Medulla oblongata (tissue), 1 donor: ENCODE measurements around the gene TRAF5.
"Not testable (repeated sequence)": the region's sequence is repeated elsewhere in the genome, so short reads cannot be mapped to it uniquely, and the experiment has no call there.

Source experiments
- DNase-seq: peaks from one replicate; pipeline ENCODE4 v3.0.0-alpha.2; 2015; ENCODE audit errors: extremely low spot score

Gene TRAF5

GRCh38 chr1:211326528-211327345, at the start of gene TRAF5:
Gene TRAF5, plus strand, starts transcription at chr1:211326833. Its CDS starts 26,407 bp downstream, at chr1:211353240.
- DNase-seq = peak; percentile 57

- DNase-seq = no peak
Observed at GRCh38 chr1:211279340-211279739, 47.3 kb upstream of the TRAF5 start.

- no peak for DNase-seq
Observed at GRCh38 chr1:211280910-211281309, 45.7 kb upstream of the TRAF5 start.

- peak; percentile 10 for DNase-seq
Observed at GRCh38 chr1:211281320-211282022, 45.2 kb upstream of the TRAF5 start.

GRCh38 chr1:211282023-211282373, 44.6 kb upstream of the TRAF5 start:
- no peak for DNase-seq

GRCh38 chr1:211285196-211285595, 41.4 kb upstream of the TRAF5 start:
- no peak for DNase-seq

GRCh38 chr1:211287218-211287617, 39.4 kb upstream of the TRAF5 start:
- no peak for DNase-seq

GRCh38 chr1:211292411-211292810, 34.2 kb upstream of the TRAF5 start:
- DNase-seq = no peak

- no peak for DNase-seq
Observed at GRCh38 chr1:211296396-211296795, 30.2 kb upstream of the TRAF5 start.

- no peak for DNase-seq
Observed at GRCh38 chr1:211305044-211305443, 21.6 kb upstream of the TRAF5 start.

GRCh38 chr1:211309617-211310016, 17.0 kb upstream of the TRAF5 start:
- DNase-seq = no peak

GRCh38 chr1:211313392-211313791, 13.2 kb upstream of the TRAF5 start:
- no peak for DNase-seq

- DNase-seq = no peak
Observed at GRCh38 chr1:211318576-211319280, 7.9 kb upstream of the TRAF5 start.

GRCh38 chr1:211319892-211320291, 6.7 kb upstream of the TRAF5 start:
- DNase-seq = no peak

GRCh38 chr1:211320980-211321379, 5.7 kb upstream of the TRAF5 start:
- DNase-seq = no peak

- not testable (repeated sequence) for DNase-seq
Observed at GRCh38 chr1:211321646-211322045, 5.0 kb upstream of the TRAF5 start.

GRCh38 chr1:211323156-211324063, 3.2 kb upstream of the TRAF5 start:
- peak; percentile 64 for DNase-seq

- no peak for DNase-seq
Observed at GRCh38 chr1:211324992-211325775, 1.4 kb upstream of the TRAF5 start.

GRCh38 chr1:211326140-211326527, 499 bp upstream of the TRAF5 start:
- DNase-seq = no peak

GRCh38 chr1:211327346-211327921, 801 bp downstream of the TRAF5 start:
- no peak for DNase-seq
